WTC11 (cell line): Measurements from ENCODE around the gene NNMT.

ENCODE experiments used
- ATF1 ChIP-seq: sonication (generic); formaldehyde crosslinking; IDR thresholded peaks from 2 replicates; pipeline ENCODE4 v1.8.1; 2023; ENCODE audit warnings: mild to moderate bottlenecking, moderate library complexity, missing genetic modification reagents
- CTCF ChIP-seq: fragments of 200-600 bp; IDR thresholded peaks from 2 replicates; pipeline ENCODE4 v1.8.0; 2022; ENCODE audit warnings: antibody characterized with exemption
- IRF1 ChIP-seq: sonication (generic); formaldehyde crosslinking; IDR thresholded peaks from 2 replicates; pipeline ENCODE4 v1.8.0; 2023; ENCODE audit warnings: missing genetic modification reagents
- NR3C1 ChIP-seq: sonication (generic); formaldehyde crosslinking; conservative IDR thresholded peaks from 2 replicates; pipeline ENCODE4 v1.8.1; 2023; ENCODE audit warnings: low read depth, mild to moderate bottlenecking, missing genetic modification reagents
- SMAD4 ChIP-seq: sonication (generic); formaldehyde crosslinking; IDR thresholded peaks from 2 replicates; pipeline ENCODE4 v1.8.0; 2022; ENCODE audit warnings: mild to moderate bottlenecking, missing genetic modification reagents
- SP1 ChIP-seq: sonication (generic); formaldehyde crosslinking; conservative IDR thresholded peaks from 2 replicates; pipeline ENCODE4 v1.8.1; 2022; ENCODE audit warnings: missing genetic modification reagents
- ZNF138 ChIP-seq: sonication (generic); formaldehyde crosslinking; conservative IDR thresholded peaks from 2 replicates; pipeline ENCODE4 v1.8.1; 2022; ENCODE audit warnings: mild to moderate bottlenecking, moderate library complexity, missing genetic modification reagents
- ZNF423 ChIP-seq: fragments of 250-450 bp; sonication (Bioruptor Pico); IDR thresholded peaks from 2 replicates; pipeline ENCODE4 v2.1.2; 2022; ENCODE audit warnings: mild to moderate bottlenecking, moderate library complexity
- TF ChIP-seq, protein P1 (sequence below): sonication (generic); formaldehyde crosslinking; IDR thresholded peaks from 2 replicates; pipeline ENCODE4 v1.8.0; 2023; ENCODE audit warnings: missing genetic modification reagents, mild to moderate bottlenecking, borderline replicate concordance

DNA sequence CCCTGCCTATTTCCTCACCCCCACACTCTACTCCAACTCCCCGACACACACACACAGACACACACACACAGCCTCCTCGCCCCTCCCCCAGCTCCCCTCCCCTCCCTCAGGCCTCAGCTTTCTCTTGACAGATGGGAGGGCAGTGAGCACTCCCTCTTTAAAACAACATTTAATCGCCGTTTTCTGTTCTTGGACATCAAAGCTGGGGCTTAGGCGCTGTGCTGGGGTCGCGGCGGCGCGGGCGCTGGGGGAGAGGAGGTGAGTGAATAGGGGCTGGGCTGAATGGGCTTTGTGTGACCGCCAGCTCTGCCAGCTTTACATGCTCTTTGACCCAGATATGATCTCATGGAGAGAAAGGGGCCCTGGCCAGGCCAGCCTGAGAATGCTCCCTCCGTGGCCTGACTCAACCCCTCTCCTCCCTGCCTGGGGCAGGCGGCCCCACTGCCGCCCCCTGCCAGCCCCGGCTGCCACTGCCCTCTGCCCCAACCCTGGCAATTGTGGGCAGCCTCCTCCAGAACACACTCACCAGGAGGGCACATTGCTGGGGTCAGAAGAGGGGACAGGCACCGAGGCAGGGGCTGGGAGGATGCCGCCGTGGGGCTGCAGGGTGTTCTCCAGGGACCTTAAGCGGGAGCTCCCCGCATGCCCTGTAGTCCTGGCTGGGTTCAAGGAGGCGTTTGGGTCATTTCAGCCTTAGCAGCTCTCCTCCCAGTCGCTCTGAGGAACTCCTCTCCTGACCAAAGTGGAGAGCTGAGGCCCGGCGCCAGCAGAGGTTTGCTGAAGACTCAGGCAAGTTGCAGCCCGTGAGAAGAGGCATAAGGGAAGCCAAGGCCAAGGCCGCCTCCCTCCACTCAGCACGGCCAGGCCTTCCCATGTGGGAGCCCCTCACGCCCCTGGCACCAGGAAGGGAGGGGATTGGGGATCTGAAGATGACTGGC is 38.3 kb upstream of the NNMT start:
- TF ChIP-seq CTCF = no peak
- TF ChIP-seq ZNF423 (CRISPR knock-in tag) = no peak
- no peak for TF ChIP-seq IRF1 (CRISPR knock-in tag)
- TF ChIP-seq SMAD4 (CRISPR knock-in tag) = no peak
- no peak for TF ChIP-seq SP1
- no peak for TF ChIP-seq ZNF138 (CRISPR knock-in tag)
- TF ChIP-seq ATF1 = no peak
- TF ChIP-seq, protein P1, sequence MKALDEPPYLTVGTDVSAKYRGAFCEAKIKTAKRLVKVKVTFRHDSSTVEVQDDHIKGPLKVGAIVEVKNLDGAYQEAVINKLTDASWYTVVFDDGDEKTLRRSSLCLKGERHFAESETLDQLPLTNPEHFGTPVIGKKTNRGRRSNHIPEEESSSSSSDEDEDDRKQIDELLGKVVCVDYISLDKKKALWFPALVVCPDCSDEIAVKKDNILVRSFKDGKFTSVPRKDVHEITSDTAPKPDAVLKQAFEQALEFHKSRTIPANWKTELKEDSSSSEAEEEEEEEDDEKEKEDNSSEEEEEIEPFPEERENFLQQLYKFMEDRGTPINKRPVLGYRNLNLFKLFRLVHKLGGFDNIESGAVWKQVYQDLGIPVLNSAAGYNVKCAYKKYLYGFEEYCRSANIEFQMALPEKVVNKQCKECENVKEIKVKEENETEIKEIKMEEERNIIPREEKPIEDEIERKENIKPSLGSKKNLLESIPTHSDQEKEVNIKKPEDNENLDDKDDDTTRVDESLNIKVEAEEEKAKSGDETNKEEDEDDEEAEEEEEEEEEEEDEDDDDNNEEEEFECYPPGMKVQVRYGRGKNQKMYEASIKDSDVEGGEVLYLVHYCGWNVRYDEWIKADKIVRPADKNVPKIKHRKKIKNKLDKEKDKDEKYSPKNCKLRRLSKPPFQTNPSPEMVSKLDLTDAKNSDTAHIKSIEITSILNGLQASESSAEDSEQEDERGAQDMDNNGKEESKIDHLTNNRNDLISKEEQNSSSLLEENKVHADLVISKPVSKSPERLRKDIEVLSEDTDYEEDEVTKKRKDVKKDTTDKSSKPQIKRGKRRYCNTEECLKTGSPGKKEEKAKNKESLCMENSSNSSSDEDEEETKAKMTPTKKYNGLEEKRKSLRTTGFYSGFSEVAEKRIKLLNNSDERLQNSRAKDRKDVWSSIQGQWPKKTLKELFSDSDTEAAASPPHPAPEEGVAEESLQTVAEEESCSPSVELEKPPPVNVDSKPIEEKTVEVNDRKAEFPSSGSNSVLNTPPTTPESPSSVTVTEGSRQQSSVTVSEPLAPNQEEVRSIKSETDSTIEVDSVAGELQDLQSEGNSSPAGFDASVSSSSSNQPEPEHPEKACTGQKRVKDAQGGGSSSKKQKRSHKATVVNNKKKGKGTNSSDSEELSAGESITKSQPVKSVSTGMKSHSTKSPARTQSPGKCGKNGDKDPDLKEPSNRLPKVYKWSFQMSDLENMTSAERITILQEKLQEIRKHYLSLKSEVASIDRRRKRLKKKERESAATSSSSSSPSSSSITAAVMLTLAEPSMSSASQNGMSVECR (CRISPR knock-in tag) = no peak
- TF ChIP-seq NR3C1 = no peak
